GM12878 (cell line): Measurements from ENCODE around the gene DGKB. TPM values are rescaled to one million over a fixed set of nuclear protein-coding genes. Genes with fewer than 3 reads are reported as not detected.

ENCODE experiments used
- ATAC-seq: fragments of 200-7000 bp; cut with Tn5 transposase; 3 replicates; pipeline ENCODE4 v1.9.1; 2020; ENCODE audit warnings: mild to moderate bottlenecking, moderate library complexity
- BruUV-seq: library from RNA; stranded (reverse); fragments of 400-500 nt; replicated peaks from 2 replicates; lab custom pipeline; 2021; lab: Mats Ljungman, UMichigan
- CTCF ChIA-PET: fragments of 300-600 bp; sonication (Branson Sonifier 250); formaldehyde crosslinking; extraction: SDS; loops from one replicate; lab custom pipeline; 2021; ENCODE audit warnings: inconsistent platforms; lab: Yijun Ruan, JAX
- POLR2A ChIA-PET: fragments of 350-600 bp; formaldehyde crosslinking; extraction: SDS; loops from one replicate; lab custom pipeline; 2021; ENCODE audit warnings: inconsistent platforms; lab: Charles Lee
- RAD21 ChIA-PET: fragments of 300-600 bp; sonication (Branson Sonifier 250); formaldehyde crosslinking; loops from one replicate; lab custom pipeline; 2023; ENCODE audit warnings: antibody characterized with exemption; ENCODE audit not compliant: unreplicated experiment; lab: Charles Lee
- SMC1A ChIA-PET: fragments of 300-600 bp; sonication (Branson Sonifier 250); formaldehyde crosslinking; loops from one replicate; lab custom pipeline; 2023; ENCODE audit not compliant: unreplicated experiment, uncharacterized antibody; lab: Charles Lee
- DNase-seq: peaks from one replicate; pipeline ENCODE4 v3.0.0-alpha.2; 2011; ENCODE audit warnings: low read depth, low spot score
- FAIRE-seq: peaks from 3 replicates; lab custom pipeline; 2011; peaks lifted over from hg19 to GRCh38; lab: Jason Lieb, UNC
- H2AFZ ChIP-seq: 2 replicates; pipeline ENCODE4 v1.6.0; 2011; ENCODE audit warnings: low read depth, low read length, control low read depth; ENCODE audit not compliant: control insufficient read depth
- H3K27ac ChIP-seq: 2 replicates; pipeline ENCODE4 v1.5.1; 2011; ENCODE audit warnings: control low read depth; ENCODE audit not compliant: control insufficient read depth, insufficient read depth
- H3K27me3 ChIP-seq, 2 experiments: replicated peaks in 1 of 2; 2 replicates each; pipeline versions ENCODE4 v1.6.0 to v1.6.1; 2011; ENCODE audit warnings: low read length in 1 of 2; ENCODE audit not compliant: control insufficient read depth in 2 of 2, insufficient read depth in 2 of 2
- H3K36me3 ChIP-seq, 2 experiments: 2 replicates each; pipeline ENCODE4 v1.5.1; 2011; ENCODE audit warnings: low read length in 1 of 2; ENCODE audit not compliant: control insufficient read depth in 2 of 2, insufficient read depth in 2 of 2
- H3K4me1 ChIP-seq: 2 replicates; pipeline ENCODE4 v1.6.1; 2011; ENCODE audit warnings: mild to moderate bottlenecking, low read length, moderate library complexity, mixed read lengths; ENCODE audit not compliant: control insufficient read depth, insufficient read depth
- H3K4me2 ChIP-seq: 2 replicates; pipeline ENCODE4 v1.6.0; 2011; ENCODE audit warnings: control low read depth; ENCODE audit not compliant: control insufficient read depth, insufficient read depth
- H3K4me3 ChIP-seq: fragments of 200-600 bp; sonication (generic); 2 replicates; pipeline ENCODE4 v1.5.1; 2016
- H3K79me2 ChIP-seq: 2 replicates; pipeline ENCODE4 v1.6.0; 2011; ENCODE audit warnings: low read length; ENCODE audit not compliant: control insufficient read depth, insufficient read depth
- H3K9ac ChIP-seq: 2 replicates; pipeline ENCODE4 v1.8.0; 2011; ENCODE audit warnings: low read length, control low read depth, mixed read lengths; ENCODE audit not compliant: control insufficient read depth, insufficient read depth
- H3K9me3 ChIP-seq: replicated peaks from 3 replicates; pipeline ENCODE4 v1.5.1; 2011; ENCODE audit warnings: mild to moderate bottlenecking, low read length; ENCODE audit not compliant: control insufficient read depth, insufficient read depth
- H4K20me1 ChIP-seq: 2 replicates; pipeline ENCODE4 v1.6.0; 2011; ENCODE audit not compliant: control insufficient read depth, insufficient read depth
- CBX5 ChIP-seq: sonication (generic); IDR thresholded peaks from 2 replicates; pipeline ENCODE4 v1.6.1; 2016; ENCODE audit warnings: low read depth, moderate library complexity, mild to moderate bottlenecking, inconsistent platforms
- MEF2B ChIP-seq: fragments of 450-650 bp; IDR thresholded peaks from 2 replicates; pipeline ENCODE4 v1.6.1; 2018; ENCODE audit warnings: mild to moderate bottlenecking, moderate library complexity; ENCODE audit not compliant: partially characterized antibody, poor library complexity, severe bottlenecking
- NFYB ChIP-seq: IDR thresholded peaks from 2 replicates; pipeline ENCODE4 v1.6.1; 2011; ENCODE audit warnings: low read depth, mild to moderate bottlenecking, low read length, improper control_type of control experiment, moderate library complexity; ENCODE audit not compliant: insufficient read depth
- RBBP5 ChIP-seq: fragments of 200-600 bp; sonication (generic); conservative IDR thresholded peaks from 2 replicates; pipeline ENCODE4 v1.6.1; 2016
- RELA ChIP-seq: fragments of 450-650 bp; IDR thresholded peaks from 2 replicates; pipeline ENCODE4 v1.8.0; 2014; ENCODE audit warnings: borderline replicate concordance; ENCODE audit not compliant: partially characterized antibody
- RELB ChIP-seq: fragments of 450-650 bp; IDR thresholded peaks from 2 replicates; pipeline ENCODE4 v1.6.1; 2017; ENCODE audit warnings: low read depth, mild to moderate bottlenecking, moderate library complexity
- REST ChIP-seq: IDR thresholded peaks from 2 replicates; pipeline ENCODE4 v1.6.1; 2012; ENCODE audit warnings: mild to moderate bottlenecking, low read depth, low read length
- USF2 ChIP-seq: IDR thresholded peaks from 2 replicates; pipeline ENCODE4 v1.6.1; 2011; ENCODE audit warnings: low read depth, low read length, improper control_type of control experiment, borderline replicate concordance
- WRNIP1 ChIP-seq: IDR thresholded peaks from 2 replicates; pipeline ENCODE4 v1.6.1; 2011; ENCODE audit warnings: low read depth, low read length, improper control_type of control experiment, borderline replicate concordance
- ZNF592 ChIP-seq: fragments of 450-650 bp; IDR thresholded peaks from 2 replicates; pipeline ENCODE4 v1.6.1; 2017; ENCODE audit warnings: mild to moderate bottlenecking, moderate library complexity
- whole genome bisulfite sequencing: methylation state at CpG from one replicate; pipeline ENCODE4 v1.1.6; 2016; ENCODE audit warnings: low lambda C conversion rate; ENCODE audit not compliant: insufficient replicate concordance, insufficient coverage; ENCODE audit errors: missing lambda C conversion rate; 5-methylcytosine and 5-hydroxymethylcytosine counted together
- in situ Hi-C: fragments of 300-500 bp; cut with MboI; formaldehyde crosslinking; loops from 9 replicates; pipeline ENCODE4 v1.14.3; 2018; ENCODE audit warnings: mixed read lengths
- intact Hi-C: fragments of 100-400 bp; cut with micrococcal nuclease; formaldehyde crosslinking; loops from one replicate; pipeline ENCODE4 v1.14.2; 2022; ENCODE audit not compliant: unreplicated experiment
- polyA plus RNA-seq, 11 experiments: library from polyadenylated mRNA; depleted of rRNA in 4 of 11; unstranded in 6 of 11; stranded (reverse) in 5 of 11; fragments of >200 nt; fragmentation: Nextera tagmentation in 4 of 11; fragmentation: Illumina TruSeq in 1 of 11; extraction: Ambion mirVana in 4 of 11; extraction: Trizol in 1 of 11; gene quantifications; 1 replicate in 1 of 11; 2 replicates in 10 of 11; pipeline versions ENCODE4 v1.2.1 to v1.2.3, GENCODE V29; 2011 to 2016; ENCODE audit warnings: inconsistent platforms in 2 of 11, missing spikeins in 2 of 11, low read depth in 1 of 11
- total RNA-seq, 4 experiments: library from RNA; depleted of rRNA in 3 of 4; stranded (reverse); fragments of >200 nt in 3 of 4; fragmentation: Illumina TruSeq in 1 of 4; extraction: Trizol in 1 of 4; gene quantifications; 2 replicates each; pipeline versions ENCODE4 v1.2.1 to v1.2.3, GENCODE V29; 2013 to 2021

Gene DGKB
- total and polyA plus RNA-seq, 10 of the 15 experiments (the other 5 are each of a cell fraction or from before 2014, with no cell fraction given): 0.02 to 0.10 (median 0.04) TPM; not detected in 6

GRCh38 chr7:14380881-14381280 is 521.7 kb downstream of the DGKB start:
- Histone ChIP-seq H3K36me3 (no peaks in the 10 kb centered on the region), H3K9me3 (no peaks in the 10 kb centered on the region), H3K27me3 (no peaks in the 10 kb centered on the region), H2AFZ (no peak overlapping the region), H3K79me2 (no peaks in the 10 kb centered on the region), H4K20me1 (no peaks in the 10 kb centered on the region), H3K9ac (no peak overlapping the region), H3K4me1 (no peaks in the 10 kb centered on the region), H3K4me2 (no peak overlapping the region), H3K4me3 (no peak overlapping the region), H3K27ac (no peak overlapping the region)
- ChIA-PET SMC1A (no interaction called here), CTCF (no interaction called here), POLR2A (no interaction called here), RAD21 (no interaction called here)
- FAIRE-seq: no peak
- ATAC-seq: 0 out of 3 replicates have a peak, but pooled peaks have one; percentile 30
- WGBS: 2% methylated on average over 3 of the region's 3 CpGs
- no TSS peak for BruUV-seq
- in situ Hi-C loops (no loop called here), intact Hi-C loops (no loop called here)
- no peak for DNase-seq
- TF ChIP-seq ZNF592 (no peak), REST (no peak), WRNIP1 (no peak), MEF2B (no peak), RELB (no peak), USF2 (no peak), RELA (no peak), RBBP5 (no peak), CBX5 (no peak), NFYB (no peak)
